Endothelial cell of umbilical vein (primary cell): ENCODE results near the gene SPECC1L. TPM values are rescaled to one million over a fixed set of nuclear protein-coding genes. Genes with fewer than 3 reads are reported as not detected.

Source experiments
- BruUV-seq: library from RNA; stranded (reverse); fragments of 400-500 nt; replicated peaks from 2 replicates; lab custom pipeline; 2021; lab: Mats Ljungman, UMichigan
- CTCF ChIA-PET: fragments of 300-600, 350-600 bp; sonication (Branson Sonifier 250); formaldehyde crosslinking; loops from one replicate; lab custom pipeline; 2021; ENCODE audit warnings: antibody characterized with exemption, inconsistent platforms; lab: Charles Lee
- POLR2A ChIA-PET: fragments of 300-600, 350-600 bp; sonication (Branson Sonifier 250); formaldehyde crosslinking; loops from one replicate; lab custom pipeline; 2021; ENCODE audit warnings: antibody characterized with exemption, inconsistent platforms; lab: Charles Lee
- DNase-seq: peaks from one replicate; pipeline ENCODE4 v3.0.0-alpha.2; 2011; ENCODE audit warnings: low read depth, low spot score
- FAIRE-seq: peaks from 2 replicates; lab custom pipeline; 2011; peaks lifted over from hg19 to GRCh38; lab: Jason Lieb, UNC
- H2AFZ ChIP-seq: 2 replicates; pipeline ENCODE4 v1.6.0; 2012; ENCODE audit warnings: low read depth, low read length, control low read depth, inconsistent platforms
- H3K27ac ChIP-seq: 2 replicates; pipeline ENCODE4 v1.5.1; 2011; ENCODE audit warnings: low read depth, mild to moderate bottlenecking, control low read depth, low read length, moderate library complexity; ENCODE audit not compliant: insufficient read depth
- H3K27me3 ChIP-seq, 2 experiments: 2 replicates each; pipeline versions ENCODE4 v1.6.0 to v1.6.1; 2011; ENCODE audit warnings: low read length in 2 of 2, mixed read lengths in 1 of 2; ENCODE audit not compliant: control insufficient read depth in 2 of 2, insufficient read depth in 2 of 2
- H3K36me3 ChIP-seq, 2 experiments: 2 replicates in 1 of 2; 3 replicates in 1 of 2; pipeline ENCODE4 v1.5.1; 2011; ENCODE audit warnings: low read length in 2 of 2, mild to moderate bottlenecking in 1 of 2, moderate library complexity in 1 of 2; ENCODE audit not compliant: control insufficient read depth in 2 of 2, insufficient read depth in 2 of 2; ENCODE audit errors: extremely low read depth in 1 of 2
- H3K4me1 ChIP-seq: 3 replicates; pipeline ENCODE4 v1.5.1; 2011; ENCODE audit warnings: mild to moderate bottlenecking, low read length; ENCODE audit not compliant: control insufficient read depth, insufficient read depth; ENCODE audit errors: extremely low read depth
- H3K4me2 ChIP-seq: 2 replicates; pipeline ENCODE4 v1.6.1; 2011; ENCODE audit warnings: low read length, control low read depth, mixed read lengths; ENCODE audit not compliant: insufficient read depth
- H3K4me3 ChIP-seq, 3 experiments: fragments of 200-600 bp in 1 of 3; sonication (generic), shearing (Covaris generic) in 1 of 3; replicated peaks in 1 of 3; 2 replicates each; pipeline ENCODE4 v1.5.1; 2011 to 2016; ENCODE audit warnings: control low read depth in 3 of 3, low read length in 3 of 3, mild to moderate bottlenecking in 2 of 3, inconsistent platforms in 1 of 3, low read depth in 1 of 3, moderate library complexity in 1 of 3; ENCODE audit not compliant: insufficient read depth in 1 of 3
- H3K79me2 ChIP-seq: 2 replicates; pipeline ENCODE4 v1.6.0; 2012; ENCODE audit warnings: low read length, inconsistent platforms; ENCODE audit not compliant: control insufficient read depth, insufficient read depth
- H3K9ac ChIP-seq: replicated peaks from 2 replicates; pipeline ENCODE3; 2011; ENCODE audit warnings: low read length, control low read depth; ENCODE audit not compliant: insufficient read depth; ENCODE audit errors: extremely low read depth
- H3K9me1 ChIP-seq: replicated peaks from 3 replicates; pipeline ENCODE4 v1.6.0; 2011; ENCODE audit warnings: mild to moderate bottlenecking, low read length; ENCODE audit not compliant: control insufficient read depth, insufficient read depth; ENCODE audit errors: extremely low read depth
- H3K9me3 ChIP-seq: replicated peaks from 2 replicates; pipeline ENCODE4 v1.5.1; 2012; ENCODE audit warnings: low read length, inconsistent platforms; ENCODE audit not compliant: control insufficient read depth, insufficient read depth
- H4K20me1 ChIP-seq: replicated peaks from 2 replicates; pipeline ENCODE3; 2011; ENCODE audit warnings: mild to moderate bottlenecking, low read length; ENCODE audit not compliant: control insufficient read depth, insufficient read depth; ENCODE audit errors: extremely low read depth
- EZH2 ChIP-seq: IDR thresholded peaks from 2 replicates; pipeline ENCODE4 v1.6.1; 2012; ENCODE audit warnings: borderline replicate concordance, low read depth, mild to moderate bottlenecking, moderate library complexity, low read length, inconsistent platforms; ENCODE audit not compliant: severe bottlenecking
- FOS ChIP-seq: IDR thresholded peaks from 2 replicates; pipeline ENCODE4 v1.6.1; 2011; ENCODE audit warnings: mild to moderate bottlenecking, low read length, moderate library complexity, borderline replicate concordance; ENCODE audit not compliant: insufficient read depth
- GATA2 ChIP-seq: IDR thresholded peaks from 2 replicates; pipeline ENCODE4 v1.7.0; 2011; ENCODE audit warnings: low read depth, mild to moderate bottlenecking, moderate library complexity, mixed read lengths, low read length; ENCODE audit not compliant: insufficient read length, insufficient read depth
- JUN ChIP-seq: IDR thresholded peaks from 2 replicates; pipeline ENCODE4 v1.6.1; 2011; ENCODE audit warnings: borderline replicate concordance, low read depth; ENCODE audit not compliant: insufficient read length, insufficient read depth
- MAX ChIP-seq: IDR thresholded peaks from 2 replicates; pipeline ENCODE4 v1.6.1; 2011; ENCODE audit not compliant: insufficient read depth, insufficient read length
- MYC ChIP-seq: IDR thresholded peaks from one replicate; pipeline ENCODE4 v1.6.1; 2011; ENCODE audit warnings: mild to moderate bottlenecking, low read depth, low read length
- POLR2A ChIP-seq: IDR thresholded peaks from 2 replicates; pipeline ENCODE4 v1.6.1; 2012; ENCODE audit warnings: low read depth, mild to moderate bottlenecking, control low read depth, low read length
- POLR2AphosphoS5 ChIP-seq: IDR thresholded peaks from 2 replicates; pipeline ENCODE4 v1.6.1; 2012; ENCODE audit warnings: low read depth, mild to moderate bottlenecking, control low read depth, low read length, moderate library complexity; ENCODE audit not compliant: insufficient read depth
- dilution Hi-C: fragments of 300-500 bp; cut with MboI; formaldehyde crosslinking; loops from one replicate; pipeline ENCODE4 v1.15.0; 2019; ENCODE audit warnings: low sequenced_read_pairs; ENCODE audit not compliant: extremely low pct_ligation_motif_present
- intact Hi-C: fragments of 100-400 bp; cut with micrococcal nuclease; formaldehyde crosslinking; loops from one replicate; pipeline ENCODE4 v1.10.0; 2022
- polyA plus RNA-seq, 4 experiments: library from polyadenylated mRNA; depleted of rRNA in 3 of 4; stranded (reverse) in 3 of 4; unstranded in 1 of 4; fragments of >200 nt; gene quantifications; 2 replicates each; pipeline versions ENCODE4 v1.2.1 to v1.2.3, GENCODE V29; 2011 to 2012; ENCODE audit warnings: missing spikeins in 1 of 4
- total RNA-seq: library from RNA; stranded (reverse); gene quantifications from 2 replicates; pipeline ENCODE4 v1.2.3, GENCODE V29; 2021
- TF ChIP-seq, protein P1 (sequence below), 2 donors: IDR thresholded peaks; 1 replicate in 1 of 2; 2 replicates in 1 of 2; pipeline ENCODE4 v1.5.1; 2011; ENCODE audit warnings: low read length in 2 of 2, mild to moderate bottlenecking in 2 of 2, moderate library complexity in 2 of 2, control low read depth in 1 of 2, inconsistent platforms in 1 of 2, low read depth in 1 of 2; ENCODE audit not compliant: insufficient read depth in 1 of 2; ENCODE audit errors: extremely low read depth in 1 of 2

Gene SPECC1L
- total and polyA plus RNA-seq, 2 donors (not counting 3 experiments of a cell fraction or from before 2014, with no cell fraction given), result 22.8 to 79.3 TPM

GRCh38 chr22:24411256-24412004 lies 140.8 kb downstream of the SPECC1L start:
- no peak overlapping the region for H2AFZ ChIP-seq
- no peaks in the 10 kb centered on the region for H4K20me1 ChIP-seq
- ChIA-PET CTCF (interaction anchor here (0.7 kb wide), 1 partner anchor 8 kb away, joined by 3 read pairs; no protein-coding TSS in a partner anchor), POLR2A (no interaction called here)
- peaks cover 0 to 17% of the 10 kb centered on the region in 2 experiments for H3K36me3 ChIP-seq
- no peak overlapping the region for H3K4me2 ChIP-seq
- DNase-seq (no peak), FAIRE-seq (no peak)
- peaks cover 9% of the 10 kb centered on the region for H3K79me2 ChIP-seq
- H3K9me1 ChIP-seq, result no peaks in the 10 kb centered on the region
- no peak overlapping the region for H3K9ac ChIP-seq
- dilution Hi-C loops (no loop called here), intact Hi-C loops (no loop called here)
- peaks cover 38% of the 10 kb centered on the region for H3K4me1 ChIP-seq
- H3K27me3 ChIP-seq, result no peaks in the 10 kb centered on the region
- TF ChIP-seq MAX (no peak), FOS (no peak), JUN (no peak), EZH2 (no peak), POLR2AphosphoS5 (no peak), POLR2A (no peak), GATA2 (no peak), MYC (no peak)
- TF ChIP-seq, protein P1, sequence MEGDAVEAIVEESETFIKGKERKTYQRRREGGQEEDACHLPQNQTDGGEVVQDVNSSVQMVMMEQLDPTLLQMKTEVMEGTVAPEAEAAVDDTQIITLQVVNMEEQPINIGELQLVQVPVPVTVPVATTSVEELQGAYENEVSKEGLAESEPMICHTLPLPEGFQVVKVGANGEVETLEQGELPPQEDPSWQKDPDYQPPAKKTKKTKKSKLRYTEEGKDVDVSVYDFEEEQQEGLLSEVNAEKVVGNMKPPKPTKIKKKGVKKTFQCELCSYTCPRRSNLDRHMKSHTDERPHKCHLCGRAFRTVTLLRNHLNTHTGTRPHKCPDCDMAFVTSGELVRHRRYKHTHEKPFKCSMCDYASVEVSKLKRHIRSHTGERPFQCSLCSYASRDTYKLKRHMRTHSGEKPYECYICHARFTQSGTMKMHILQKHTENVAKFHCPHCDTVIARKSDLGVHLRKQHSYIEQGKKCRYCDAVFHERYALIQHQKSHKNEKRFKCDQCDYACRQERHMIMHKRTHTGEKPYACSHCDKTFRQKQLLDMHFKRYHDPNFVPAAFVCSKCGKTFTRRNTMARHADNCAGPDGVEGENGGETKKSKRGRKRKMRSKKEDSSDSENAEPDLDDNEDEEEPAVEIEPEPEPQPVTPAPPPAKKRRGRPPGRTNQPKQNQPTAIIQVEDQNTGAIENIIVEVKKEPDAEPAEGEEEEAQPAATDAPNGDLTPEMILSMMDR (IDR thresholded peaks at IDR 0.05; ENCODE audit: extremely low read depth in 1 of 2, insufficient read depth in 1 of 2, low read depth in 1 of 2, low read length in 2 of 2), result no peak
- no peak overlapping the region for H3K27ac ChIP-seq
- no TSS peak for BruUV-seq
- H3K4me3 ChIP-seq, result no peak overlapping the region
- H3K9me3 ChIP-seq, result no peaks in the 10 kb centered on the region
